8988T (cell line): ENCODE measurements around the gene SYNGR2.

Experiments
- DNase-seq: peaks from one replicate; pipeline ENCODE4 v3.0.0; 2011

The SYNGR2 gene

GRCh38 chr17:78173097-78173715 is 4.8 kb downstream of the SYNGR2 start:
- no peak for DNase-seq

- no peak for DNase-seq
These were observed 6.0 kb downstream of the SYNGR2 start for GRCh38 chr17:78174346-78174869.

- DNase-seq = no peak
These were observed 6.7 kb downstream of the SYNGR2 start for GRCh38 chr17:78174870-78175642.

GRCh38 chr17:78175643-78175981 is 7.2 kb downstream of the SYNGR2 start:
- DNase-seq = no peak

GRCh38 chr17:78176548-78177025 is 8.2 kb downstream of the SYNGR2 start:
- DNase-seq = no peak

GRCh38 chr17:78179372-78179771 is 11.0 kb downstream of the SYNGR2 start:
- DNase-seq = no peak

- no peak for DNase-seq
These were observed 11.7 kb downstream of the SYNGR2 start for GRCh38 chr17:78180083-78180482.

- no peak for DNase-seq
These were observed 12.1 kb downstream of the SYNGR2 start for GRCh38 chr17:78180508-78180907.

GRCh38 chr17:78182504-78182903 is 14.1 kb downstream of the SYNGR2 start:
- DNase-seq = no peak

- no peak for DNase-seq
These were observed 15.5 kb downstream of the SYNGR2 start for GRCh38 chr17:78183916-78184315.

GRCh38 chr17:78184351-78184750 is 16.0 kb downstream of the SYNGR2 start:
- DNase-seq = no peak

GRCh38 chr17:78184868-78185267 is 16.5 kb downstream of the SYNGR2 start:
- no peak for DNase-seq

- DNase-seq = no peak
These were observed 17.8 kb downstream of the SYNGR2 start for GRCh38 chr17:78185981-78186691.

- DNase-seq = peak; percentile 84
These were observed 18.6 kb downstream of the SYNGR2 start, which contains the start of the genes AFMID and TK1 for GRCh38 chr17:78186692-78187595. Gene AFMID (plus strand): TSS chr17:78187362. CDS start chr17:78187371, 9 bp downstream. Gene TK1 (minus strand): TSS chr17:78187052. CDS start chr17:78186994, 58 bp downstream.

- DNase-seq = no peak
These were observed 28.3 kb downstream of the SYNGR2 start for GRCh38 chr17:78196716-78197115.

GRCh38 chr17:78197147-78197832 is 28.9 kb downstream of the SYNGR2 start:
- DNase-seq = no peak

- no peak for DNase-seq
These were observed 32.1 kb downstream of the SYNGR2 start for GRCh38 chr17:78200451-78200850.

- DNase-seq = no peak
These were observed 34.3 kb downstream of the SYNGR2 start for GRCh38 chr17:78202666-78203065.

GRCh38 chr17:78204387-78205123 is 36.2 kb downstream of the SYNGR2 start:
- no peak for DNase-seq

GRCh38 chr17:78205124-78205775 is 36.9 kb downstream of the SYNGR2 start:
- DNase-seq = no peak
